ENCODE data around the gene PFDN2. TPM values are rescaled to one million over a fixed set of nuclear protein-coding genes. Genes with fewer than 3 reads are reported as not detected.
A peak's percentile ranks its signal among the peaks of the same experiment; 100 is the strongest.

Gene PFDN2
- total and polyA plus RNA-seq, 2 of the 8 experiments (the other 6 are each of a cell fraction or from before 2014, with no cell fraction given) = 66.2 to 71.2 TPM

DNA sequence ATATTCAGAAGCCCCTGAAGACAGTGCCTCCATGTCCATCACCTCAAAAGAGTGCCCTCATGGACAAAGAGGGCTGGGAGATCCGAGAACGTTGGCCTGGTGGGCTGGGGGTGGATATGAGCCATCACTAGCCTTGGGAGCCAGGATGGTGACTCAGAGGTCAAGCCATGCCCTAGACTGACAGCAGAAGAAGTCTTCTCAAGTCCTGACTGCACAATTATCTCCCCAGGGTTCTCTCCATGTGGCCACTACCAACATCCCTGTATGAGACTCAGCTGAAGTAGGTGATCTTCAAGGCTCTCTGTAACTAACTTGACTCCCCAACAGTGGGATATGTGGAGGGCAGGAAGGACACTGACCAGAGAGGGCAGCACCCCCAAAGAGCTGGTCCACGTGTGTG is 64.9 kb downstream of the PFDN2 start:
- H3K14ac ChIP-seq (ENCODE audit: insufficient read length) = no peak overlapping the region
- 84% methylated on average over 3 of the region's 3 CpGs; no CpG with 5 or more reads in 1 of the 2 experiments for WGBS, 2 experiments (ENCODE audit: extremely low coverage in 1 of 2, insufficient coverage in 1 of 2, insufficient read length in 1 of 2, insufficient replicate concordance in 2 of 2, low coverage in 1 of 2, low lambda C conversion rate in 2 of 2, missing lambda C conversion rate in 1 of 2)

More for the DNA sequence above, 64.9 kb downstream of the PFDN2 start:
- H2BK120ac ChIP-seq (replicated peaks; ENCODE audit: low read depth, low read length) = no peak overlapping the region
- TF ChIP-seq, protein P1, sequence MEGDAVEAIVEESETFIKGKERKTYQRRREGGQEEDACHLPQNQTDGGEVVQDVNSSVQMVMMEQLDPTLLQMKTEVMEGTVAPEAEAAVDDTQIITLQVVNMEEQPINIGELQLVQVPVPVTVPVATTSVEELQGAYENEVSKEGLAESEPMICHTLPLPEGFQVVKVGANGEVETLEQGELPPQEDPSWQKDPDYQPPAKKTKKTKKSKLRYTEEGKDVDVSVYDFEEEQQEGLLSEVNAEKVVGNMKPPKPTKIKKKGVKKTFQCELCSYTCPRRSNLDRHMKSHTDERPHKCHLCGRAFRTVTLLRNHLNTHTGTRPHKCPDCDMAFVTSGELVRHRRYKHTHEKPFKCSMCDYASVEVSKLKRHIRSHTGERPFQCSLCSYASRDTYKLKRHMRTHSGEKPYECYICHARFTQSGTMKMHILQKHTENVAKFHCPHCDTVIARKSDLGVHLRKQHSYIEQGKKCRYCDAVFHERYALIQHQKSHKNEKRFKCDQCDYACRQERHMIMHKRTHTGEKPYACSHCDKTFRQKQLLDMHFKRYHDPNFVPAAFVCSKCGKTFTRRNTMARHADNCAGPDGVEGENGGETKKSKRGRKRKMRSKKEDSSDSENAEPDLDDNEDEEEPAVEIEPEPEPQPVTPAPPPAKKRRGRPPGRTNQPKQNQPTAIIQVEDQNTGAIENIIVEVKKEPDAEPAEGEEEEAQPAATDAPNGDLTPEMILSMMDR (IDR thresholded peaks at IDR 0.05; ENCODE audit: control extremely low read depth in 1 of 3, insufficient read depth in 1 of 3, low read depth in 1 of 3, low read length in 3 of 3) = 0 out of 4 replicates have a peak, but pooled peaks of 1 of the 3 experiments have one; percentile 7
- TF ChIP-seq GTF2F1 (IDR thresholded peaks at IDR 0.05; ENCODE audit: borderline replicate concordance, low read depth, low read length) = no peak
- no peak overlapping the region for H3K9ac ChIP-seq (replicated peaks in 1 of 4; ENCODE audit: extremely low read depth in 1 of 4, low read depth in 3 of 4, low read length in 3 of 4)
- no peak overlapping the region for H3K4me3 ChIP-seq (ENCODE audit: extremely low read depth in 1 of 4, insufficient read depth in 2 of 4, low read depth in 3 of 4, low read length in 4 of 4)
- no peak overlapping the region for H3K4me2 ChIP-seq (ENCODE audit: insufficient read depth in 1 of 2, low read depth in 2 of 2, low read length in 2 of 2)
- no peak overlapping the region for H2BK5ac ChIP-seq (ENCODE audit: low read depth, low read length)
- H4K8ac ChIP-seq (ENCODE audit: extremely low read depth, insufficient read depth, low read length) = no peak overlapping the region
- no peak for FAIRE-seq
- H3K18ac ChIP-seq (ENCODE audit: extremely low read depth, low read length) = no peak overlapping the region
- no peak overlapping the region for H4K5ac ChIP-seq (ENCODE audit: insufficient read length, low read depth, low read length)
- no peak overlapping the region for H2BK12ac ChIP-seq (ENCODE audit: low read depth, low read length)
- H3K23ac ChIP-seq (ENCODE audit: insufficient read length) = no peak overlapping the region
- no peak overlapping the region for H2BK20ac ChIP-seq (ENCODE audit: low read length)
- ChIA-PET POLR2A (ENCODE audit: partially characterized antibody) (interaction anchor here (1.0 to 2.9 kb wide), 2 partner anchors 7 to 80 kb away, joined by 3 to 21 read pairs; partner anchors contain the start of genes DEDD and USF1), CTCF (ENCODE audit: partially characterized antibody) (interaction anchor here (2.0 kb wide), 1 partner anchor 12 kb away, joined by 9 read pairs; no protein-coding TSS in a partner anchor)
- H2BK15ac ChIP-seq (ENCODE audit: low read length) = no peak overlapping the region
- no peaks in the 10 kb centered on the region for H3K79me1 ChIP-seq (ENCODE audit: low read depth, low read length)
- no peaks in the 10 kb centered on the region for H3K4me1 ChIP-seq (replicated peaks in 1 of 4; ENCODE audit: control insufficient read depth in 3 of 4, insufficient read depth in 4 of 4, low read length in 3 of 4)
- H3K79me2 ChIP-seq (ENCODE audit: control insufficient read depth in 1 of 2, insufficient read depth in 2 of 2, low read length in 2 of 2) = no peaks in the 10 kb centered on the region
- DNase-seq (ENCODE audit: low read depth in 1 of 2, low spot score in 2 of 2) = no peak
- H3K23me2 ChIP-seq (ENCODE audit: low read depth, low read length) = no peaks in the 10 kb centered on the region; the same call in 1 of the 2 replicates
- H4K20me1 ChIP-seq (replicated peaks in 1 of 2; ENCODE audit: control insufficient read depth in 1 of 2, insufficient read depth in 2 of 2, low read length in 2 of 2) = no peaks in the 10 kb centered on the region
- H4K91ac ChIP-seq (replicated peaks; ENCODE audit: insufficient read length, low read length) = no peak overlapping the region
- peaks cover 0 to 7% (median 3%) of the 10 kb centered on the region in 4 experiments; a peak in 6 of 7 replicates for H3K27me3 ChIP-seq (replicated peaks in 1 of 4; ENCODE audit: control insufficient read depth in 3 of 4, extremely low read depth in 1 of 4, insufficient read depth in 3 of 4, low read length in 3 of 4)
- H3K27ac ChIP-seq (ENCODE audit: low read depth, low read length) = no peak overlapping the region
- H3K36me3 ChIP-seq (ENCODE audit: control insufficient read depth in 2 of 4, insufficient read depth in 4 of 4, low read length in 3 of 4) = no peaks in the 10 kb centered on the region
- H3K4ac ChIP-seq (replicated peaks; ENCODE audit: insufficient read length, low read depth, low read length) = no peak overlapping the region
- no peak overlapping the region for H2AFZ ChIP-seq (ENCODE audit: low read length)
- peaks cover 0 to 3% of the 10 kb centered on the region in 2 experiments; a peak in 1 of 4 replicates for H3K9me3 ChIP-seq (ENCODE audit: insufficient read depth in 2 of 2, low read depth in 1 of 2, low read length in 1 of 2)
- H2AK5ac ChIP-seq (ENCODE audit: low read depth, low read length) = no peak overlapping the region
- H3K56ac ChIP-seq (replicated peaks; ENCODE audit: insufficient read length, low read depth, low read length) = no peak overlapping the region

Measured in H1 (cell line).